NT2/D1 (cell line): ENCODE measurements around the gene RAD52.

Experiments used
- DNase-seq: peaks from one replicate; pipeline ENCODE4 v3.0.0-alpha.2; 2011; ENCODE audit warnings: low read depth, low spot score
- H3K27me3 ChIP-seq: 2 replicates; pipeline ENCODE4 v1.6.0; 2011; ENCODE audit warnings: mild to moderate bottlenecking; ENCODE audit not compliant: insufficient read length, insufficient read depth
- H3K36me3 ChIP-seq: 2 replicates; pipeline ENCODE4 v1.6.1; 2011; ENCODE audit warnings: mild to moderate bottlenecking, low read length, mixed read lengths; ENCODE audit not compliant: insufficient read depth, insufficient read length
- H3K4me1 ChIP-seq: 2 replicates; pipeline ENCODE4 v1.5.1; 2011; ENCODE audit not compliant: insufficient read depth, insufficient read length
- H3K4me3 ChIP-seq: 2 replicates; pipeline ENCODE4 v1.5.1; 2011; ENCODE audit warnings: low read depth; ENCODE audit not compliant: insufficient read length
- H3K9ac ChIP-seq: 2 replicates; pipeline ENCODE4 v1.6.0; 2011; ENCODE audit warnings: low read depth; ENCODE audit not compliant: insufficient read length
- H3K9me3 ChIP-seq: 2 replicates; pipeline ENCODE4 v1.5.1; 2011; ENCODE audit warnings: mild to moderate bottlenecking, low read length; ENCODE audit not compliant: insufficient read depth
- SUZ12 ChIP-seq: IDR thresholded peaks from 2 replicates; pipeline ENCODE4 v1.6.1; 2011; ENCODE audit not compliant: insufficient read length, insufficient read depth; ENCODE audit errors: extremely low read depth
- YY1 ChIP-seq: IDR thresholded peaks from 2 replicates; pipeline ENCODE4 v1.6.1; 2011; ENCODE audit not compliant: insufficient read length, insufficient read depth
- ZNF274 ChIP-seq: IDR thresholded peaks from 2 replicates; pipeline ENCODE4 v1.6.1; 2011; ENCODE audit warnings: mild to moderate bottlenecking, low read depth, low read length

RAD52 gene

GRCh38 chr12:949453-950191, at the start of gene RAD52:
Gene RAD52, minus strand, starts transcription at chr12:949694. Its CDS starts 16,636 bp downstream, at chr12:933058.
- TF ChIP-seq YY1 (peak; percentile 66), ZNF274 (no peak)
- no peaks in the 10 kb centered on the region for H3K27me3 ChIP-seq
- peak within 1 kb of the TSS; percentile 100 for H3K9ac ChIP-seq
- H3K36me3 ChIP-seq: peaks cover 24% of the 10 kb centered on the region
- H3K4me3 ChIP-seq: peak within 1 kb of the TSS; percentile 99
- H3K9me3 ChIP-seq: no peaks in the 10 kb centered on the region
- DNase-seq: peak; percentile 100
- no peaks in the 10 kb centered on the region for H3K4me1 ChIP-seq

GRCh38 chr12:998020-998874, 48.8 kb upstream of the RAD52 start:
- Histone ChIP-seq H3K9me3 (no peaks in the 10 kb centered on the region), H3K9ac (no peak overlapping the region), H3K4me3 (no peak overlapping the region), H3K27me3 (no peaks in the 10 kb centered on the region), H3K36me3 (peaks cover 10% of the 10 kb centered on the region), H3K4me1 (no peaks in the 10 kb centered on the region)
- TF ChIP-seq SUZ12 (no peak), YY1 (no peak), ZNF274 (no peak)
- no peak for DNase-seq

GRCh38 chr12:997505-997904, 48.0 kb upstream of the RAD52 start:
- DNase-seq: no peak
- TF ChIP-seq ZNF274 (no peak), YY1 (no peak), SUZ12 (no peak)
- H3K27me3 ChIP-seq: peaks cover 1% of the 10 kb centered on the region
- no peak overlapping the region for H3K9ac ChIP-seq
- H3K36me3 ChIP-seq: peaks cover 10% of the 10 kb centered on the region
- no peak overlapping the region for H3K4me3 ChIP-seq
- H3K9me3 ChIP-seq: no peaks in the 10 kb centered on the region
- H3K4me1 ChIP-seq: no peaks in the 10 kb centered on the region

GRCh38 chr12:996881-997280, 47.4 kb upstream of the RAD52 start:
- TF ChIP-seq ZNF274: no peak
- no peak for TF ChIP-seq SUZ12
- TF ChIP-seq YY1: no peak
- no peak for DNase-seq
- Histone ChIP-seq H3K9ac (no peak overlapping the region), H3K27me3 (peaks cover 5% of the 10 kb centered on the region), H3K4me1 (no peaks in the 10 kb centered on the region), H3K36me3 (peaks cover 10% of the 10 kb centered on the region), H3K4me3 (no peak overlapping the region), H3K9me3 (no peaks in the 10 kb centered on the region)

GRCh38 chr12:992647-993046, 43.2 kb upstream of the RAD52 start:
- no peak overlapping the region for H3K9ac ChIP-seq
- H3K36me3 ChIP-seq: no peaks in the 10 kb centered on the region
- DNase-seq: no peak
- H3K27me3 ChIP-seq: peaks cover 5% of the 10 kb centered on the region
- TF ChIP-seq ZNF274 (no peak), YY1 (no peak), SUZ12 (no peak)
- peak overlapping the region; percentile 62 for H3K4me3 ChIP-seq
- peaks cover 2% of the 10 kb centered on the region for H3K4me1 ChIP-seq
- no peaks in the 10 kb centered on the region for H3K9me3 ChIP-seq

- Histone ChIP-seq H3K4me1 (peaks cover 2% of the 10 kb centered on the region), H3K4me3 (peak overlapping the region; percentile 62), H3K9me3 (no peaks in the 10 kb centered on the region), H3K9ac (peak overlapping the region; percentile 73), H3K27me3 (peaks cover 5% of the 10 kb centered on the region), H3K36me3 (no peaks in the 10 kb centered on the region)
- TF ChIP-seq YY1: no peak
- TF ChIP-seq SUZ12: no peak
- no peak for TF ChIP-seq ZNF274
- DNase-seq: peak; percentile 47
Observed at GRCh38 chr12:991350-992333, 42.1 kb upstream of the RAD52 start.
